Activated effector memory CD4-positive, alpha-beta T cell treated with anti-CD3 and anti-CD28 coated beads, Interleukin-2, amount 50 U/mL, for 16 hours (primary cell): ENCODE data around the gene DRC7.
"Not testable (repeated sequence)": the region's sequence is repeated elsewhere in the genome, so short reads cannot be mapped to it uniquely, and the experiment has no call there.

Experiments
- DNase-seq: peaks from one replicate; pipeline ENCODE4 v3.0.0-alpha.2; 2020

The DRC7 gene

GRCh38 chr16:57697896-57698537 is 3.4 kb downstream of the DRC7 start:
- DNase-seq, result no peak

DNA sequence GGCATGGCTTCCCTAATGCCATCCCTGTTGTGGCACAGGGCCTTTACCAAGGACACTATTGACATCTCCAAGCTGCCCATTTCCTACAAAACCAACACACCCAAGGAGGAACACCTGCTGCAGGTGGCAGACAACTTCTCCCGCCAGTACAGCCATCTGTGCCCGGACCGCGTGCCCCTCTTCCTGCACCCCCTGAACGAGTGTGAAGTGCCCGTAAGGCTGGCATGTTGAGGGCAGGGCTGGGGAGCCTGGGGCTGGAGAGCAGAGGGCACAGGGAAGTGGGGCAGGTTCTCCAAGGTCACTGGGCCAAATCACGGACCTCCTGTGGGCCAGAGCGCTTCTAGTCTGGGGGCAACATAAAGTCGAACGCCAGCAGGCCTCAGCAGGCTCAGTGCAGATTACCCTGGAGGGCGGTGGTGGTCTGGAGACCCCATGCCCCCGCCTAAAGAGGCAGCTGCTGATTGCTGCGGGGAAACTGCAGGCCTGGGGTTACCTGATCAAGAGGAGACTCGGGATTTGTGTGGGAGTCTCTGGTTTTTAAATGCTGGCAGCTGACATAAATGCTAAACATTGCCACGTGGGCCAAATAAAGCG is 4.3 kb downstream of the DRC7 start:
- no peak for DNase-seq

- DNase-seq, result no peak
These were observed 4.9 kb downstream of the DRC7 start for GRCh38 chr16:57699481-57699880.

- no peak for DNase-seq
These were observed 5.3 kb downstream of the DRC7 start for GRCh38 chr16:57699899-57700298.

- DNase-seq, result no peak
These were observed 6.4 kb downstream of the DRC7 start for GRCh38 chr16:57700781-57701551.

DNA sequence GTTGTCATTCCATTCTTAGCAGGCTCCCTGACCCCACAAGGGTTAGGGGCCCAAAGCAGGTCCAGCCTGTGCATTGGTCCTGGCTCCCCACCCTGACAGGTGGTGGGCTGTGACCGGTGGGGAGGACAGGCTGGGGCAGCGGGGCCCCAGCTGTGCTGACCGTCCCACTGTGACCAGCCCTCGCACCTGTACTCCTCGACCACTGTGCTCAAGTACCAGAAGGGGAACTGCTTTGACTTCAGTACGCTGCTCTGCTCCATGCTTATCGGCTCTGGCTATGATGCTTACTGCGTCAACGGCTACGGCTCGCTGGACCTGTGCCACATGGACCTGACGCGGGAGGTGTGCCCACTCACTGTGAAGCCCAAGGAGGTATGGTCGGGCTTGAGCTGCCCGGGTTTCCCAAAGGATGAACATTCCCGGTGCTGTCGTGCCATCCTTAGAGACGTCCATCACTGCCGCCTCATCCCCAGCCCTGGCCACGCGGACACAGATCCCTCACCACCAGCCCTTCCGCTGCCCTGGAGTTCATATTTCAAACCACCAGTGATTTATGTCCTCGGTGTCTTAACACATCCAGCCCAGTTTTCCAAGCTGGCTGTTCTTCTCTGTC is 7.3 kb downstream of the DRC7 start:
- DNase-seq, result no peak

DNA sequence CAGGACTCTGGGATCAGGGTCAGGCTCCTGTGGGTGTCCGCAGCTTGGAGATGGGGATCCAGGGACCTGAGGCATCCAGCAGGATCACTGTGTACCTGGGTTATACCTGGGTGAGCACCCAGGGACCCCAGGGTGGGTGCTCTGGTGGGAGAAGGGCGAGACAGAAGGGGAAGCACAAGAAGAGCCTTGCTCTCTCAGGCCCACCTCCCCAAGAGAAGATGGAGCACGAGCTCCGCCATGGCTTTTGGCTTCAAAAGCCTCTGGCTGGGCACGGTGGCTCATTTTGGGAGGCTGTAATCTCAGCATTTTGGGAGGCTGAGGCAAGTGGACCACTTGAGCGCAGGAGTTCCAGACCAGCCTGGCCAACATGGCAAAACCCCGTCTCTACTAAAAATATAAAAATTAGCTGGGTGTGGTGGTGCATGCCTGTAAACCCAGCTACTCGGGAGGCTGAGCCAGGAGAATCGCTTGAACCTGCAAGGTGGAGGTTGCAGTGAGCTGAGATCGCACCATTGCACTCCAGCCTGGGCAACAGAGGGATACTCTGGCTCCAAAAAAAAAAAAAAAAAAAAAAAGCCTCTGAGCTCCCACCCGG is 8.9 kb downstream of the DRC7 start:
- no peak for DNase-seq

DNA sequence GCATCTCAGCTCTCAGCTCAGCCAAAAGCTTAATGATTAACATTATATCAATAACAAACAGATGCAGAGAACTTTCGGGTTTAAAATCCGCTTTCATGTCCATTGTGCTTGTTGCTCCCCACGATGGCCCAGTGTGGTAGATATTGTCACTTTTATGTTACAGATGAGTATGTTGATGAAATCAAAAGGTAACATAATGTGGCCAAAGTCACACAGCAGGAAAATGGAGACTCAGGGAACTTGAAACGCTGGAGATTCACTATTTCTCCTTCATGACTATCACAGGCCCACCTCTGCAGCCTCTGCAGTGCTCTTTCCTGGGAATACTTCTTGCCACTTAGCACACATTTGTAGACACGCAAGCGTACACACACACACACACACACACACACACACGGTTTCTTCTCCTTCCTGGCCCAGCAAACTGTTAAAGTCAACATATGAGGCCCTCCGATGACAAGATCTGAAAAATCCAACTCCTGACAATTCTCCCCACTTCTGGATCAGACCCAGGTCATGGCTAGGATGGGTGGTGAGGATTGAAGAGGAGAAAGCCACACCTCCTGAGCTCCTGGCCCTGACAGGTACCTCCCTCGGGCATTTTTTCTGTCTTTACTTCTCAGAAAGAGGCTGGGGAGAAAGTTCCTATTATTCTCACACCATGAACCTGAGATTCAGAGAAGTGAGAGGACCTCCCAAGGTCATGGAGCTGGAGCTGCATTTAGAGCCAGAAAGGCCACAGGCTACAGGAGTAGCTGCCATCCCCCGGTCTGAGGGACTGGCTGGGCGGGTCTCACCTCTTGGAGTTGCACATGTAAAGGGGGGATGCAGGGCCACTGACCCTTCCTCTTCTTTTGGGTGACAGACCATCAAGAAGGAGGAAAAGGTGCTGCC is 9.7 kb downstream of the DRC7 start:
- DNase-seq, result no peak

DNA sequence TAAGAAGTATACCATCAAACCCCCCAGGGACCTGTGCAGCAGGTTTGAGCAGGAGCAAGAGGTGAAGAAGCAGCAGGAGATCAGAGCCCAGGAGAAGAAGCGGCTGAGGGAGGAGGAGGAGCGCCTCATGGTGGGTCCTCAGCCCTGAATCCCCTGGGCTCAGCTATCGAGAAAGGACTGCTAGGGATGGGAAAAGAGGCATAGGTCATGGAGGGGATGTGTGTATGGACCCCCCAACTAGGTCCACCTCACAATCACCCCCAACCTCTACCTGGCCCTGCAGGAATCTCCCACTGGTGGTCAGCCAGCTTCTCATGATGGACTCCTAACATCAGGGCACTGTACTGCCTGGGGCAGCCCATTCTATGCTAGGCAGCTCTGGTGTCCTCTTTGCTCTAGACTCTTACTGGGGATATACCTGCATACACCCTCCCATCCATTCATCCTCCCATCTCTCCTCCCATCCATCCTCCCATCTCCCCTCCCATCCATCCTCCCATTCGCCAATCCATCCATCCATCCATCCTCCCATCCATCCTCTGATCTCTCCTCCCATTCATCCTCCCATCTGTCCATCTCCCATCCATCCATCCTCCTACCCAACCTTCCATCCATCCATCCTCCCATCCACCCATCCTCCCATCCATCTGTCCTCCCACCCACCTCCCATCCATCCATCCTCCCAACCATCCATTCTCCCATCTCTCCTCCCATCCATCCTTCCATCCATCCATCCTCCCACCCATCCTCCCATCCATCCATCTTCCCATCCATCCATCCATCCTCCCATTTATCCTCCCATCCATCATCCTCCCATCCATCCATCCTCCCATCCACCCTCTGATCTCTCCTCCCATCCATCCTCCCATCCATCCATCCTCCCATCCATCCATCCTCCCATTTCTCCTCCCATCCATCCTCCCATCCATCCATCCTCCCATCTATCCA is 10.6 kb downstream of the DRC7 start:
- DNase-seq, result no peak

DNA sequence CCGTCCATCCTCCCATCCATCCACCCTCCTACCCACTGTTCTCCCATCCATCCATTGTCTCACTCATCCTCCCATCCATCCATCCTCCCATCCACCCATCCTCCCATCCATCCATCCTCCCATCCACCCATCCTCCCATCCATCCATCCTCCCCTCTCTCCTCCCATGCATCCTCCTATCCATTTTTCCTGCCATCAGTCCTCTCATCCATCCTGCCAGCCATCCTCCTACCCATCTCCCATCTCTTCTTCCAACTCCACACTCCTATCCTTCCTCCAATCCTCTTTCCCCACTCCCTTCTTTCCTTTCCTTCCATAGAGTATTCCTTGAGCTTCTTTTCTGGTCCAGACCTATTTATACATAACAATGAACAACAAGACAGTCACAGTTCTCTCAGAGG is 12.1 kb downstream of the DRC7 start:
- no peak for DNase-seq

DNA sequence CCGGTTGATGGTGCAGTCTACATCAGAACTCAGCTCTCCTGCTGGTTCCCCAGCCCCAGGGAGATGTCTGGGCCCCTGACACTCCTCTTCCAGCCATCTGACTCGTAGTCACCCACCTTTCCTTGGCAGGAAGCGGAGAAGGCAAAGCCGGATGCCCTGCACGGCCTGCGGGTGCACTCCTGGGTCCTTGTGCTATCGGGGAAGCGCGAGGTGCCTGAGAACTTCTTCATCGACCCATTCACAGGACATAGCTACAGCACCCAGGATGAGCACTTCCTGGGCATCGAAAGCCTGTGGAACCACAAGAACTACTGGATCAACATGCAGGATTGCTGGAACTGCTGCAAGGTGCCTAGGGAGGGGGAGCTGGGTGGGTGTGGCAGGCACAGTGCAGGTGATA is 12.7 kb downstream of the DRC7 start:
- DNase-seq, result no peak

- peak; percentile 16 for DNase-seq
These were observed 13.6 kb downstream of the DRC7 start for GRCh38 chr16:57708168-57708567.

DNA sequence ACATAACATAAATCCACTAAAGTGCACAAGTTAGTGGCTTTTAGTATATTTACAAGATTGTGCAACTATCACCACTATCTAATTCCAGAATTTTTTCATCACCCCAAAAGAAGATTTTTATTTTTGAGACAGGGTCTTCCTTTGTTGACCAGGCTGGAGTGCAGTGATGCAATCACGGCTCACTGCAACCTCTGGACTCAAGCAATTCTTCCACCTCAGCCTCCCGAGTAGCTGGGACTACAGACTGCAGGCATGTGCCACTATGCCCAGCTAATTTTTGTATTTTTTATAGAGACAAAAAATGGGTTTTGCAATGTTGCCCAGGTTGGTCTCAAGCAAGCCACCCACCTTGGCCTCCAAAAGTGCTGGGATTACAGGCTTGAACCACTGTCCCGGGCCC is 15.1 kb downstream of the DRC7 start:
- peak; percentile 4 for DNase-seq

GRCh38 chr16:57711346-57711745 is 16.7 kb downstream of the DRC7 start:
- peak; percentile 45 for DNase-seq

GRCh38 chr16:57711993-57712392 is 17.4 kb downstream of the DRC7 start:
- peak; percentile 10 for DNase-seq

DNA sequence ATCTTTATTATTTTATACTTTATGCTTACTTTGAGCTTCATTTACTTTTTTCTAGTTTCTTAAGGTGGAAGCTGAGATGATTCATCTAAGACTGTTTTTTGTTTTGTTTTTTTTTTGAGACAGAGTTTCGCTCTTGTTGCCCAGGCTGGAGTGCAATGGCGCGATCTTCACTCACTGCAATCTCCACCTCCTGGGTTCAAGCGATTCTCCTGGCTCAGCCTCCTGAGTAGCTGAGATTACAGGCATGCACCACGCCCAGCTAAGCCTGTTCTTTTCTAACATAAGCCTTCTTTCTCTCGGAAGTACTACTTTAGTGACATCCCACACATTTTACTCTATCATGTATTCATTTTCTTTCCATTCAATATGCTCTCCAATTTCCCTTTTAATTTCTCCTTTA is 18.0 kb downstream of the DRC7 start:
- not testable (repeated sequence) for DNase-seq

- no peak for DNase-seq
These were observed 19.0 kb downstream of the DRC7 start for GRCh38 chr16:57713596-57713995.

DNA sequence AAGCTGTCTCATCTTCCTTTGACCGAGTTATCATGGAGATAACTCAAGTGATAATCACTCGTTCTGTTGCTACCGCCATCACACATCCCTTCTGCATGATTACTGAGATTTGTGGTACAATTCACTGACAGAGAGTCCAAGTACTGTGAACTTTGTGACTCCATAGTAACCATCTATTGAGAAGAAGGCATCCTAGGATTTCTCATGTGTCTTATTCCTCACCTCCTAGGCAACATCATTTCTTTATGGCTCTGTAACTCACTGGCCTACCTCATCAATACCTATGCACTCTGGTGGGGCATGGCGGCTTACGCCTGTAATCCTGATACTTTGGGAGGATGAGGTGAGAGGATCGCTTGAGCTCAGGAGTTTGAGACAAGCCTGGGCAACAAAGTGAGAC is 19.4 kb downstream of the DRC7 start:
- no peak for DNase-seq

- peak; percentile 76 for DNase-seq
These were observed 25.6 kb downstream of the DRC7 start for GRCh38 chr16:57720142-57720575.

GRCh38 chr16:57721356-57722209 is 27.0 kb downstream of the DRC7 start:
- DNase-seq, result no peak
